Neural cell (in vitro differentiated cells): ENCODE results near the gene ZCCHC17. TPM values are rescaled to one million over a fixed set of nuclear protein-coding genes. Genes with fewer than 3 reads are reported as not detected.
A peak's percentile ranks its signal among the peaks of the same experiment; 100 is the strongest.

ENCODE experiments used
- H2AFZ ChIP-seq: fragments of 200-600, 300-800 bp; sonication (generic), shearing (Covaris generic); 2 replicates; pipeline ENCODE4 v1.6.0; 2014; ENCODE audit warnings: low read depth, mild to moderate bottlenecking, antibody characterized with exemption, low read length, moderate library complexity
- H3F3A ChIP-seq: fragments of 200-600 bp; shearing (Covaris generic); 2 replicates; pipeline ENCODE4 v1.6.1; 2016; ENCODE audit warnings: mild to moderate bottlenecking, moderate library complexity, mixed read lengths, antibody characterized with exemption, low read length; ENCODE audit not compliant: insufficient read depth, poor library complexity, severe bottlenecking
- H3K27ac ChIP-seq: fragments of 200-600, 300-800 bp; sonication (generic), shearing (Covaris generic); 2 replicates; pipeline ENCODE4 v1.5.1; 2014; ENCODE audit warnings: mild to moderate bottlenecking, low read length, moderate library complexity
- H3K27me3 ChIP-seq: fragments of 300-800, 200-600 bp; sonication (generic), shearing (Covaris generic); 2 replicates; pipeline ENCODE4 v1.6.0; 2014; ENCODE audit warnings: mild to moderate bottlenecking, low read depth, low read length, moderate library complexity; ENCODE audit not compliant: insufficient read depth
- H3K36me3 ChIP-seq: fragments of 300-800, 200-600 bp; sonication (generic), shearing (Covaris generic); 2 replicates; pipeline ENCODE4 v1.5.1; 2014; ENCODE audit warnings: mild to moderate bottlenecking, antibody characterized with exemption, low read length, moderate library complexity; ENCODE audit not compliant: insufficient read depth
- H3K4me2 ChIP-seq: fragments of 300-800, 200-600 bp; sonication (generic), shearing (Covaris generic); 2 replicates; pipeline ENCODE4 v1.6.0; 2014; ENCODE audit warnings: mild to moderate bottlenecking, low read length
- H3K4me3 ChIP-seq: fragments of 300-800, 200-600 bp; sonication (generic), shearing (Covaris generic); 2 replicates; pipeline ENCODE4 v1.5.1; 2014; ENCODE audit warnings: mild to moderate bottlenecking, low read length, moderate library complexity
- H3K79me2 ChIP-seq: fragments of 200-600 bp; shearing (Covaris generic); replicated peaks from 2 replicates; pipeline ENCODE4 v1.6.0; 2014; ENCODE audit warnings: mild to moderate bottlenecking, low read length, moderate library complexity; ENCODE audit not compliant: insufficient read depth
- H3K9ac ChIP-seq: fragments of 300-800, 200-600 bp; sonication (generic), shearing (Covaris generic); 2 replicates; pipeline ENCODE4 v1.6.1; 2016; ENCODE audit warnings: mild to moderate bottlenecking, low read length, mixed read lengths
- H3K9me2 ChIP-seq: fragments of 200-600 bp; shearing (Covaris generic); 2 replicates; pipeline ENCODE4 v1.6.1; 2016; ENCODE audit warnings: mild to moderate bottlenecking, low read length, mixed read lengths; ENCODE audit not compliant: insufficient read depth
- H3K9me3 ChIP-seq: fragments of 200-600, 300-800 bp; sonication (generic), shearing (Covaris generic); 2 replicates; pipeline ENCODE4 v1.6.1; 2016; ENCODE audit warnings: mild to moderate bottlenecking, mixed run types, low read length, moderate library complexity, mixed read lengths
- H4K20me1 ChIP-seq: fragments of 200-600 bp; shearing (Covaris generic); 2 replicates; pipeline ENCODE4 v1.6.1; 2016; ENCODE audit warnings: mild to moderate bottlenecking, mixed run types; ENCODE audit not compliant: insufficient read depth
- CTCF ChIP-seq: fragments of 450-650 bp; IDR thresholded peaks from 2 replicates; pipeline ENCODE4 v1.5.1; 2014; ENCODE audit warnings: antibody characterized with exemption, mild to moderate bottlenecking, moderate library complexity; ENCODE audit not compliant: poor library complexity, severe bottlenecking
- EZH2 ChIP-seq: fragments of 200-600, 300-800 bp; shearing (Covaris generic), sonication (generic); IDR thresholded peaks from 2 replicates; pipeline ENCODE4 v1.6.1; 2014; ENCODE audit warnings: antibody characterized with exemption, low read length, borderline replicate concordance, mild to moderate bottlenecking; ENCODE audit not compliant: insufficient read depth, poor library complexity, severe bottlenecking
- MXI1 ChIP-seq: fragments of 450-650 bp; conservative IDR thresholded peaks from 2 replicates; pipeline ENCODE4 v1.6.1; 2014; ENCODE audit warnings: antibody characterized with exemption, mild to moderate bottlenecking; ENCODE audit not compliant: poor library complexity, severe bottlenecking
- POLR2AphosphoS5 ChIP-seq: IDR thresholded peaks from 2 replicates; pipeline ENCODE4 v1.6.1; 2012
- RAD21 ChIP-seq: fragments of 450-650 bp; conservative IDR thresholded peaks from 2 replicates; pipeline ENCODE4 v1.6.1; 2014; ENCODE audit warnings: antibody characterized with exemption, mild to moderate bottlenecking, moderate library complexity
- REST ChIP-seq: IDR thresholded peaks from 2 replicates; pipeline ENCODE4 v1.6.1; 2012; ENCODE audit warnings: borderline replicate concordance
- SMC3 ChIP-seq: fragments of 450-650 bp; conservative IDR thresholded peaks from 2 replicates; pipeline ENCODE4 v1.6.1; 2014; ENCODE audit warnings: antibody characterized with exemption, mild to moderate bottlenecking, moderate library complexity; ENCODE audit not compliant: poor library complexity
- TAF1 ChIP-seq: IDR thresholded peaks from 2 replicates; pipeline ENCODE4 v1.6.1; 2012; ENCODE audit warnings: low read depth
- polyA minus RNA-seq: library from RNA; depleted of rRNA, polyadenylated mRNA; stranded (reverse); fragments of >200 nt; gene quantifications from 2 replicates; pipeline ENCODE4 v1.2.3, GENCODE V29; 2014
- polyA plus RNA-seq: library from polyadenylated mRNA; depleted of rRNA; stranded (reverse); fragments of >200 nt; gene quantifications from 2 replicates; pipeline ENCODE4 v1.2.3, GENCODE V29; 2014

The ZCCHC17 gene
- polyA plus RNA-seq = 140 and 146 TPM in 2 replicates
- 89.4 and 105 TPM in 2 replicates for polyA minus RNA-seq

GRCh38 chr1:31296486-31297276 lies at the start of gene ZCCHC17, which contains the start of gene SNRNP40:
Gene ZCCHC17 (plus strand): TSS chr1:31297032. CDS start chr1:31310099, 13,067 bp downstream.
Gene SNRNP40 (minus strand): TSS chr1:31296788. CDS start chr1:31296751, 37 bp downstream.
- Histone ChIP-seq H3K4me2 (peak within 1 kb of the TSS; percentile 95), H3K27ac (peak within 1 kb of the TSS; percentile 90)

More at GRCh38 chr1:31296486-31297276, at the start of gene ZCCHC17, which contains the start of gene SNRNP40:
- Histone ChIP-seq H3K36me3 (no peaks in the 10 kb centered on the region), H4K20me1 (no peaks in the 10 kb centered on the region), H3K9ac (peak within 1 kb of the TSS; percentile 95), H3K4me3 (peak within 1 kb of the TSS; percentile 86), H2AFZ (peak within 1 kb of the TSS; percentile 90), H3K9me3 (no peaks in the 10 kb centered on the region), H3K79me2 (peaks cover 53% of the 10 kb centered on the region), H3F3A (peaks cover 3% of the 10 kb centered on the region), H3K9me2 (no peaks in the 10 kb centered on the region), H3K27me3 (no peaks in the 10 kb centered on the region)
- peak; percentile 78 for TF ChIP-seq MXI1
- no peak for TF ChIP-seq EZH2
- TF ChIP-seq SMC3 = peak; percentile 55
- TF ChIP-seq RAD21 = no peak
- peak; percentile 58 for TF ChIP-seq CTCF
- peak; percentile 92 for TF ChIP-seq REST
- TF ChIP-seq POLR2AphosphoS5 = peak; percentile 98
- TF ChIP-seq TAF1 = peak; percentile 98
